Testis (tissue), 2 donors: ENCODE data around the gene GCH1.
"Not testable (repeated sequence)": the region's sequence is repeated elsewhere in the genome, so short reads cannot be mapped to it uniquely, and the experiment has no call there.

Experiments used
- POLR2A ChIP-seq: fragments of 450-650 bp; IDR thresholded peaks from one replicate; pipeline ENCODE4 v1.6.1; 2017; ENCODE audit warnings: antibody characterized with exemption, mild to moderate bottlenecking, moderate library complexity
- TF ChIP-seq, protein P1 (sequence below), 3 experiments: fragments of 450-650 bp in 2 of 3; fragments of 200-600 bp in 1 of 3; sonication (generic) in 1 of 3; IDR thresholded peaks; one replicate each; pipeline ENCODE4 v1.5.1; 2016 to 2019; ENCODE audit warnings: antibody characterized with exemption in 3 of 3, mild to moderate bottlenecking in 2 of 3, moderate library complexity in 1 of 3

DNA sequence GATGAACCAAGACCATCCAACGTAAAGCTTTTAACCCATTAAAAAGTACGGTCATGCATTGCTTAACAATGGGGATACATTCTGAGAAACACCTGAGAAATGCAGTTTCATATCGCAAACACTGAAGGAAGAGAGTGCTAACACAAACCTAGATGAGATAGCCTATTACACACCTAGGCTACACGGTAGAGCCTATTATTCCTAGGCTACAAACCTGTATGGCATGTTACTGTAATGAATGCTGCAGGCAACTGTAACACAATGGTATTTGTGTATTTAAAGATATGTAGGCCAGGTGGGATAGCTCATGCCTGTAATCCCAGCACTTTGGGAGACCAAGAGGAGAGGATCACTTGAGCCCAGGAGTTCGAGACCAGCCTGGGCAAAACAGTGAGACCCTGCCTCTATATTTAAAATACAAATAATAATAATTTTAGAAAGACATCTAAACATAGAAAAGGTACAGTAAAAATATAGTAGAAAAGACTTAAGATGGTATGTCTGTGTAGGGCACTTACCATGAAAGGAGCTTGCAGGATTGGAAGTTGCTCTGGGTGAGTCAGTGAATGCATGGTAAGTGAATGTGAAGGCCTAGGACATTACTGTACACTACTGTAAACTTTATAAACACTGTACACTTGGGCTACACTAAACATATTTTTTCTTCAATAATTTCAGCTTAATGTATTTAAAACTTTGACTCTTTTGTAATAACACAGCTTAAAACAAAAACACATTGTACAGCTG, 4.6 kb downstream of the GCH1 start:
- TF ChIP-seq, protein P1, sequence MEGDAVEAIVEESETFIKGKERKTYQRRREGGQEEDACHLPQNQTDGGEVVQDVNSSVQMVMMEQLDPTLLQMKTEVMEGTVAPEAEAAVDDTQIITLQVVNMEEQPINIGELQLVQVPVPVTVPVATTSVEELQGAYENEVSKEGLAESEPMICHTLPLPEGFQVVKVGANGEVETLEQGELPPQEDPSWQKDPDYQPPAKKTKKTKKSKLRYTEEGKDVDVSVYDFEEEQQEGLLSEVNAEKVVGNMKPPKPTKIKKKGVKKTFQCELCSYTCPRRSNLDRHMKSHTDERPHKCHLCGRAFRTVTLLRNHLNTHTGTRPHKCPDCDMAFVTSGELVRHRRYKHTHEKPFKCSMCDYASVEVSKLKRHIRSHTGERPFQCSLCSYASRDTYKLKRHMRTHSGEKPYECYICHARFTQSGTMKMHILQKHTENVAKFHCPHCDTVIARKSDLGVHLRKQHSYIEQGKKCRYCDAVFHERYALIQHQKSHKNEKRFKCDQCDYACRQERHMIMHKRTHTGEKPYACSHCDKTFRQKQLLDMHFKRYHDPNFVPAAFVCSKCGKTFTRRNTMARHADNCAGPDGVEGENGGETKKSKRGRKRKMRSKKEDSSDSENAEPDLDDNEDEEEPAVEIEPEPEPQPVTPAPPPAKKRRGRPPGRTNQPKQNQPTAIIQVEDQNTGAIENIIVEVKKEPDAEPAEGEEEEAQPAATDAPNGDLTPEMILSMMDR (IDR thresholded peaks at IDR 0.05) = not testable (repeated sequence)
- TF ChIP-seq POLR2A = not testable (repeated sequence)
